ENCODE results near the gene YIPF3.
"Not testable (repeated sequence)": the region's sequence is repeated elsewhere in the genome, so short reads cannot be mapped to it uniquely, and the experiment has no call there.

YIPF3 gene

DNA sequence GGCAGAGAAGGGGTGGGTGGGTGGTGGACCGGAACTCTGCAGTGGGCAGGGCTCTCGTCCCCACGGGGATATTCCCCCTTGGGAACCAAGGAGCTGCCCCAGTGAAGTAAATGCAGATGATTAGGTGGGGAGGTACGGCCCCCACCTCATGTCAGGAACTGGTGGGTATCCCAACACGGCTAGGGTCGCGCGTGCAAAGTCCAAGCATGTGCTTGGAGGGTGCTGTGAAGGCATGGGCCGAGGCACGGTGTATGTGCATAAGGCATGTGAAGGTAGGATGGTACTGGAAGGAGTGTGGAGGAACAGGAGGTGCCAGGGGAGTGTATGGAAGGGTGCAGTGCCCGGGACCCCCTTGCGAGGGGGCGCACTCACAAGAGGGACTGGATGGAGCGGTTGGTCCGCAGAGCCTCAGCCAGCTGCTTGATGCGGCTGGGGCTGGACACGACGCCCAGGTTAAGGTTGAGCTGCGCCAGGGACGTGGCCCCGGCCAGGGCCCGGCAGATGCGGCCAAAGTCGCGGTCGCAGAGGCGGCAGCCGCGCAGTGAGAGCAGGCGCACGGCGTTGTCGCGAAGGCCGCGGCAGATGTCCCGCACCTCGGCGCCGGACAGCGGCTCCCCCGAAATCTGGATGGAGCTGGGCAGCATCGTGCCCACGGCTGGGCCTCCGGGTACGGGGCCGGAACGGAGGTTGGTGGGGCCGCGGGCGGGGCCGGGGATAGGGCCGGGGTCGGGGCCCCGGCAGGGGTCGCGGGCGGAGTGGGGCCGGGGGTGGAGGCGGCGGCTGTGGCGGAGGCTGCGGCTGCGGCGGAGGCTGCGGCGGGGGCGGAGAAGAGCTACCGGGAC, 7.4 kb downstream of the YIPF3 start:
- DNase-seq, result no peak

- DNase-seq, result no peak
Measured at GRCh38 chr6:43508481-43509141, 8.1 kb downstream of the YIPF3 start.

DNA sequence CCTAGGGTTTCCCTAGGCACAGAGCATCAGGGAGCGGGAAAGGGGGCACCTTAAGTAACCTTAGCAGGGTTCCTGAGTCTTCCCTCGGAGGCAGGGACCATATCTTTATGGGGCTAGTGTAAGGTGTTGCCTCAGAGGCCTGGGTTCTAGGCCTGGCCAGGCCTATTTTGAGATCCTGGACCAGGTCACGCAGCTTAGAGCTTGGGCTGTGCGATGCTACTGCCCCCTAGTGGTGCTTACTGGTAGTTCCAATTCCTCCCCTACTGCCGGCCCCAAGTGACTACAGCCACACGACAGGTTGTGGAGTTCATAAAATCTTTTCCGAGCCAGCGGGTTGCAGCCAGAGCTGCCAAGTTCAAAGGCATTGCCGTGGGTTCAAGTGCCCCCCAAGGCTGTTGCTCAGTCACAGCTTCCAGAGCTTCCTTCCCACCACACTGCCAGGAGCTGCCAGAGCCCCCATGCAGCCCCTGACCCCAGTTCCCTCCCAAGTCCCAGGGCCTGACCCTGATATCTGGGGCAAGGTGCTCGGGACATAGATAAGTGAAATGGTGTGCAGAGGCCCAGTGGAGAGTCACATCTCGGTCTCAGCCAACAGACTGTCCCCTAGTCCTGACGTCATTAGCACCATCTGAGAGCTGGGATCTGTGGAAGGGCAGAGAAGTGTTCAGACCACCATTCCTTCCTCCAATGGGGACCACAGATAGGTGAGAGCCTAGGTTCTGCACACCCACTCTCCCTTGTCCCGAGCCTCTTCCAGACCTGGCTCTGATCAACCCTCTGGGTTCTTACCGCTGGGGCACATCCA, 9.9 kb downstream of the YIPF3 start:
- peak; percentile 71 for DNase-seq

DNA sequence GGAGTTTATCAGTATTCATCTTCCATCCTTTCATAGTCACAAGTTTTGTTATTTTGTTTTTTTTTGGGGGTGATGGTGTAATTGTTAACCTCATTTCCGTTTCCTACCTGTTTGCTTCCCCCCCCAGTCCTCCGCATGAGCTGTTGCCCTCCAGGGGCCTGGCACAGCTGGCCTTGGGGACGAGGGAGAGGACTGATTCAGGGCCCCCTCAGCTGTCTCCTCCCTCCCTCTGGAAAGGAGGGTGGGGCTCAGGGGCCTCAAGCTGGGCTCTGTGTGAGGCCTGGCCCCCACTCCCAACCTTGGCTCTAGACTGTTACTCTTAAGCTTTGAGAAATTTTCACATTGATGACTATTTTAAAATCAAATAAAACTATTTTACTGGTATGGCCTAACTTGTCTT, 10.6 kb downstream of the YIPF3 start:
- DNase-seq, result no peak

GRCh38 chr6:43505718-43506117, 11.0 kb downstream of the YIPF3 start:
- no peak for DNase-seq

- no peak for DNase-seq
Measured at GRCh38 chr6:43504756-43505593, 11.8 kb downstream of the YIPF3 start.

GRCh38 chr6:43503443-43503842, 13.3 kb downstream of the YIPF3 start:
- no peak for DNase-seq

GRCh38 chr6:43502666-43503065, 14.1 kb downstream of the YIPF3 start:
- DNase-seq, result no peak

- DNase-seq, result no peak
Measured at GRCh38 chr6:43500921-43501320, 15.8 kb downstream of the YIPF3 start.

DNA sequence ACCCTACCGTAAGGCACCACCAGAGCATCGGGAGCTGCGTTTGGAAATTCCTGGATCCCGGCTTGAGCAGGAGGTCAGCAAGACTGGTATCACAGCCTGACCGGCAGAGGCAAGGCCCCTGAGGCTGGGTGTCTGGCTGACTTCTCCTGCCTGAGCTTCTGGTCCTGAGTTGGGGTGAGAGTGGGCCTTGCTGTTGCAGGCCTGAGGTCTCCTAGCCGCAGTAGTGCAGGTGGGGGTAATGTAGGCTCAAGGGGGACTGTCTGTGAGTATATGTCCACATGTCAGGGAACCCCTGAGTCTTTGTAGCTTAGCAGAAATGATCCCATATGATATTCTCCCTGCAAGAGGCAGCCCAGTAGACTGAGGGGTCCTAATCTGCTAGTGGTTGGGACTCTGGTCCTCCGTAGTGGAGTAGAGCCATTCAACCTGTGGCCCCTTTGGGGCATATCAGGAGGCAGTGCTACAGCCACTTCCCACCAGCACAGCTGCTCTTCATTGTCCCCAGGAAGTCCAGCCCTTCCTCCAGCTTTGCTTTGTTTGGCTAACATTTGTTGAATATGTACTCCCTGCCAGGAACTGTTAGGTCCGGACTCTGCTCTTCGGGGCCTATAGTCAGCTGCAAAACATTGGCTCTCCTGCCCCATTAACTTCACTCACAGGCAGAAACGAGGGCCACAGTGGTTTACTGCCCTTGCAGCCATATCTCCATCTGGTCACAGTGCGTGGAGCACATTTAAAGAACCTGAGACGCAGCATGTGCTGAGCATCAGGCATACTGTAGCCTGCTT, 17.5 kb downstream of the YIPF3 start:
- DNase-seq, result no peak

- DNase-seq, result not testable (repeated sequence)
Measured at GRCh38 chr6:43498291-43498690, 18.4 kb downstream of the YIPF3 start.

DNA sequence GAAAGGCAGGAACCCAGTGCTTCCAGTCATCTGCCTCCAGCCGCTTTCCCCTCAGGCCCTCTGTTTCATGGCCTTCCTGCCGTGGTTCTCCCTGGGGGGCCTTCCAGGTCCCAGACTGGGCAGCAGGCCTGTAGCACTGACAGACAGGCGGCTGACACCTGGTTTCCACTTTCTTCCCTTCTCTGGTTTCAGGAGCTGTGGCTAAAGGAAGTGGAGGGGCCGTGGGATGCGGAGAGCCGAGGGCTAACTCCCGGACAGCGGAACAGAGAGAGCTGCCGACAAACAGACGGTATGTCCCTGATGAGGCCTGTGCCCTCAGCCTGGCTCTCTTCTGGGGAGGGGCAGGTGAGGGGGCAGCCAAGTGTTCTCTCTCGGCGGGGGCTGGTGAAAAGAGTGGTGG, 19.0 kb downstream of the YIPF3 start:
- DNase-seq, result no peak

GRCh38 chr6:43497129-43497396, 19.7 kb downstream of the YIPF3 start:
- DNase-seq, result no peak

- DNase-seq, result no peak
Measured at GRCh38 chr6:43496370-43497128, 20.2 kb downstream of the YIPF3 start.

DNA sequence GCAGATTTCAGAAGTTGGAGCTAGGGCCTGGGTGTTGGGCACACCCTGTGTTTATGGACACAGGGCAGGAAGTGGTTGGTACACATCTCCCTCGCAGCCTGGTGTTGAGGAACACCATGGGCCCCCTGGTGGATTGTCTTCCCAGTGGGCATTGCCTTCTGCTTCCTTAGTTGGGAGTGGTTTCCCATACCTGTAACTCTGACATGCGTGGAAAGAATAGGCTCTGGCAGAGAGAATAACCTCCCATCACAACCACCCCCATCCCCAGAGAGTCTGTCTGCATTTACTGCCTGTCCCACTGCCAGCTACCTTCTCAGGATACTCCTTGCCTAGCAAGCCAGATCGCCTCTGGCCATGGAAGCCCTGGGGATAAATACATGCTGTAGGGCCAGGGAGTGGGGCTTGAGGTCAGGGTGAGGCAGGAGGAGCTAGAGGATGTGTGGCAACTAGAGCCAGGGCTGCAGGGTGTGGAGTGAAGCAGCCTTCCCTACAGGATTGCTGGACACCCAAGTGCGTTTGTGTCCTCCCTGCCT, 21.3 kb downstream of the YIPF3 start:
- DNase-seq, result no peak

- no peak for DNase-seq
Measured at GRCh38 chr6:43494766-43495165, 22.0 kb downstream of the YIPF3 start.

DNA sequence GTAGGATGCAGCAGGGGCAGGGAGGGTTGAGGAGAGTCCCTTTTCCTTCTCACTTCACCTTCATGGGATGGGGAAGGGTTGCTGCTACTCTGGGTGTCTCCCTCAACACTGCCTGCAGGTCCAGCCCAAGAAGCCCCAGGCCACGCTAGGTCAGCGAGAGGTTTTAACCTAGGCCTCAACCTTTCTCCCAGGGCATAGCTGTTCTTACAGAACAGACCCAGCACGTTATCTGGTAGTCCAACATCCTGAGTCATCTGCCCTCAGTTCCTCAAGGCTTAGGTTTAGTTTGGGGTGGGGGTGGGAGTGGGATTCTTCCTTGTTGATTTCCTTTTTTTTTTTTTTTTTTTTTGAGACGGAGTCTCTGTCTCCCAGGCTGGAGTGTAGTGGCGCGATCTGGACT, 22.4 kb downstream of the YIPF3 start:
- DNase-seq, result no peak

GRCh38 chr6:43493833-43494232, 22.9 kb downstream of the YIPF3 start:
- DNase-seq, result no peak

DNA sequence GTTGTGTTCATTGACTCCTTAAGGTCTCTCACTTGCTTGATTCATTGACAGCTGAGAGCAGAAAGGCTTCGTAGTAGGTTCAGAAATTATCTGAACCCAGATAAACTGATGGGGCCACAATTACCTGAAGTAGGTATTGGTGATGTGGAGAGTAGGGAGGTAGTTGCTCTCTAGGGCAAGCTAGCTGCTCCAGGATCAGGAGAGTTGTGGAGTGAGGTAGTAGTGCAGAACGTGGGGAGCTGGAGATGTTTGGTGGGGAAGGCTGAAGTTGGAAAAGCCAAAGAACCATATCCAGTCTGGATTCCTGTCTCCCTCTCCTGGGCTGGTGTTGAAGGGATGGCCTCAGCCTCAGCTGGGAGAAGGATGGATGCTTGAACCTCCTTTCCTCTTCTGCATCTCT, 23.5 kb downstream of the YIPF3 start:
- DNase-seq, result no peak

GRCh38 chr6:43492673-43493072, 24.1 kb downstream of the YIPF3 start:
- no peak for DNase-seq
